ENCODE results near the gene OBI1. TPM values are rescaled to one million over a fixed set of nuclear protein-coding genes. Genes with fewer than 3 reads are reported as not detected.

OBI1 gene
- total RNA-seq, 1 experiment from 2014 or later = 7.9 TPM

DNA sequence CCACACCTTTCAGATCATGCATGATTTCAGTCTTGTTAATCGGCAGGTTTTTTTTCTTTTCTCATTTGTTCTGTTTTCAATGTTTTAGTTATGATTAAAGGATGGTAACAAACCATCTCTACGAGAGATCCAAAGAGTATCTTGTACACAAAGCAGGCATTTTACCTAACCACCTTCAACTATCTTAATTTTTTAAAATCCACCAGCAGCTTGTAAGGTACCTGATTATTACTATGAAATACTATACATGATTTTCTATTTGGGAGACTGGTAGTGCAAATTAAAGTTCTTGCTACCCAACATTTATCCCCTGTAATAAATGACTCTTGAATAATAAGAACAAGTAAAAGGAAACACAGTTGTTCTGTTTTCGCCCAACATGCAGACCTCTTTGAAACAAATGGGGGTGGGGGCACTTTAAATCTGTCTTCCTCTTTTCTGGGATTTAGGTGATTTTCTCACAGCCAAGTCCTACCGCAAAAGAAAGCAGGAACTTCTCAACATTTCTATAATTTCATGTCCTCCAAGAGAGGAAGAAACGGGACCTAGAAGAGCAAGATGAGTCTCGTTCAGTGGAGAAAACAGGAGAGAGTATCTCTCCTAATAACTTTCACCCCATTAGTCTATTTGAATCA lies 59.2 kb downstream of the OBI1 start:
- no peaks in the 10 kb centered on the region for H3K9me2 ChIP-seq (replicated peaks; ENCODE audit: low read length)
- no peaks in the 10 kb centered on the region for H3K4me1 ChIP-seq (ENCODE audit: insufficient read depth, low read length)
- CTCF ChIA-PET = interaction anchor here (0.7 kb wide), 1 partner anchor 466 kb away, joined by 3 read pairs; no protein-coding TSS in a partner anchor
- H3K9me3 ChIP-seq (ENCODE audit: low read length) = no peaks in the 10 kb centered on the region
- no peak overlapping the region for H3K27ac ChIP-seq (ENCODE audit: low read length)
- H3K36me3 ChIP-seq (ENCODE audit: low read depth, low read length) = no peaks in the 10 kb centered on the region
- ATAC-seq = no peak
- no peak overlapping the region for H3K4me2 ChIP-seq (ENCODE audit: low read length)
- no peak overlapping the region for H3K4me3 ChIP-seq (ENCODE audit: low read length)
- H3F3A ChIP-seq (ENCODE audit: low read length, unreplicated experiment) = no peaks in the 10 kb centered on the region
- H2AFZ ChIP-seq (ENCODE audit: low read length) = no peak overlapping the region
- DNase-seq = no peak
- BruUV-seq (replicated peaks) = no TSS peak
- H3K79me2 ChIP-seq (ENCODE audit: low read length) = no peaks in the 10 kb centered on the region
- POLR2A ChIA-PET (ENCODE audit: unreplicated experiment) = no interaction called here
- no peak for TF ChIP-seq EZH2phosphoT487 (IDR thresholded peaks at IDR 0.05; ENCODE audit: borderline replicate concordance, low read length)
- TF ChIP-seq, protein P1, sequence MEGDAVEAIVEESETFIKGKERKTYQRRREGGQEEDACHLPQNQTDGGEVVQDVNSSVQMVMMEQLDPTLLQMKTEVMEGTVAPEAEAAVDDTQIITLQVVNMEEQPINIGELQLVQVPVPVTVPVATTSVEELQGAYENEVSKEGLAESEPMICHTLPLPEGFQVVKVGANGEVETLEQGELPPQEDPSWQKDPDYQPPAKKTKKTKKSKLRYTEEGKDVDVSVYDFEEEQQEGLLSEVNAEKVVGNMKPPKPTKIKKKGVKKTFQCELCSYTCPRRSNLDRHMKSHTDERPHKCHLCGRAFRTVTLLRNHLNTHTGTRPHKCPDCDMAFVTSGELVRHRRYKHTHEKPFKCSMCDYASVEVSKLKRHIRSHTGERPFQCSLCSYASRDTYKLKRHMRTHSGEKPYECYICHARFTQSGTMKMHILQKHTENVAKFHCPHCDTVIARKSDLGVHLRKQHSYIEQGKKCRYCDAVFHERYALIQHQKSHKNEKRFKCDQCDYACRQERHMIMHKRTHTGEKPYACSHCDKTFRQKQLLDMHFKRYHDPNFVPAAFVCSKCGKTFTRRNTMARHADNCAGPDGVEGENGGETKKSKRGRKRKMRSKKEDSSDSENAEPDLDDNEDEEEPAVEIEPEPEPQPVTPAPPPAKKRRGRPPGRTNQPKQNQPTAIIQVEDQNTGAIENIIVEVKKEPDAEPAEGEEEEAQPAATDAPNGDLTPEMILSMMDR (conservative IDR thresholded peaks at IDR 0.05; ENCODE audit: low read depth, low read length) = no peak
- no peak for TF ChIP-seq EZH2 (IDR thresholded peaks at IDR 0.05; ENCODE audit: low read length, unreplicated experiment)
- no peaks in the 10 kb centered on the region for H4K20me1 ChIP-seq (ENCODE audit: low read length)
- H3K27me3 ChIP-seq (ENCODE audit: low read length) = peaks cover 56% of the 10 kb centered on the region
- no peak overlapping the region for H3K9ac ChIP-seq (ENCODE audit: low read length)
- intact Hi-C loops (cut with micrococcal nuclease) = loop anchor here (10.0 kb wide), 1 partner anchor 145 kb away; no protein-coding TSS in a partner anchor

DNA sequence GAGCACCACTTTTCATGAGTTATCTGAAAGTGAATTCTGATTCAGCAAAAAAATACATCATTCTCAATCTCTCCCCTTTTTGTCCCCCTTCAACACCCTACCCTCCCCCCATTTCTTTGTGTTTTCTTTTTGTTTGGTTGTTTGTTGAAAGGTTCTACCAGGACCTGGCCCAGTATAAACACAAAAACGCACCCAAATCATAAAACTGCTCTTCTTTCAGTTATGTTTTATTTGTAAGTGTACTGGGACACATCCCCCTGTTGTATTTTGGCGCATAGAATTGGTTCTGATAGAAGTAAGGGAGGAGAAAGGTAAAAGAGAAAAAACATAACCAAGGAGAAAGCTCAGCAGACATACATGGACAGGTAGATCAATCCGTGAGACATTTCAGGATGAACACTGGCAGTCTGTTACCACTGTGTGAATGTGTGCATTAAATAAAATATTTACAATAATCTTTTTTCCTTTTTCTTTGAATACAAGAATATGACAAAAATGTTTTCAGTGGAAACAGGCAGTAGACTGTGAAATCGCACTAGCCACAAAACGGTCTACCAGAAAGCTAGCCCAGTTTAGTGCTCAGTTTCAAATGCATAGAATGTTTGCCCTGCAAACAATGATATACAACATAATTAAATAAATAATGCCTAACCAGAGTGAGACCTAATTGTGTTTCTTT lies 59.9 kb downstream of the OBI1 start:
- Histone ChIP-seq H3K9me2 (replicated peaks; ENCODE audit: low read length) (no peaks in the 10 kb centered on the region), H3K27me3 (ENCODE audit: low read length) (peaks cover 62% of the 10 kb centered on the region), H3K79me2 (ENCODE audit: low read length) (no peaks in the 10 kb centered on the region), H3K36me3 (ENCODE audit: low read depth, low read length) (no peaks in the 10 kb centered on the region), H3K4me3 (ENCODE audit: low read length) (no peak overlapping the region), H3K27ac (ENCODE audit: low read length) (no peak overlapping the region), H3K4me1 (ENCODE audit: insufficient read depth, low read length) (no peaks in the 10 kb centered on the region), H3K9me3 (ENCODE audit: low read length) (no peaks in the 10 kb centered on the region), H3K4me2 (ENCODE audit: low read length) (no peak overlapping the region), H3K9ac (ENCODE audit: low read length) (no peak overlapping the region), H3F3A (ENCODE audit: low read length, unreplicated experiment) (no peaks in the 10 kb centered on the region), H4K20me1 (ENCODE audit: low read length) (no peaks in the 10 kb centered on the region), H2AFZ (ENCODE audit: low read length) (no peak overlapping the region)
- BruUV-seq (replicated peaks) = no TSS peak
- TF ChIP-seq EZH2phosphoT487 (IDR thresholded peaks at IDR 0.05; ENCODE audit: borderline replicate concordance, low read length) (no peak), EZH2 (IDR thresholded peaks at IDR 0.05; ENCODE audit: low read length, unreplicated experiment) (no peak)
- TF ChIP-seq, protein P1 (conservative IDR thresholded peaks at IDR 0.05; ENCODE audit: low read depth, low read length) = no peak
- intact Hi-C loops (cut with micrococcal nuclease) = loop anchor here (10.0 kb wide), 1 partner anchor 146 kb away; no protein-coding TSS in a partner anchor
- DNase-seq = no peak
- no peak for ATAC-seq
- ChIA-PET CTCF (interaction anchor here (0.7 kb wide), 1 partner anchor 467 kb away, joined by 3 read pairs; no protein-coding TSS in a partner anchor), POLR2A (ENCODE audit: unreplicated experiment) (no interaction called here)

Data from PC-3 (cell line).